RWPE2 (cell line): ENCODE data around the gene RAB11FIP5.

Experiments used
- ATAC-seq: fragments of 200-7000 bp; cut with Tn5 transposase; 3 replicates; pipeline ENCODE4 v1.9.1; 2021; ENCODE audit warnings: low read depth
- DNase-seq: peaks from one replicate; pipeline ENCODE4 v3.0.0-alpha.2; 2020; ENCODE audit warnings: low spot score
- H3K27ac ChIP-seq: fragments of 450-650 bp; 2 replicates; pipeline ENCODE4 v1.5.1; 2017; ENCODE audit warnings: mild to moderate bottlenecking; ENCODE audit not compliant: poor library complexity, severe bottlenecking
- H3K27me3 ChIP-seq: fragments of 250-450 bp; sonication (Bioruptor Pico); 2 replicates; pipeline ENCODE4 v1.5.1; 2021; ENCODE audit warnings: mild to moderate bottlenecking, moderate library complexity; ENCODE audit not compliant: insufficient read depth, poor library complexity, severe bottlenecking
- H3K36me3 ChIP-seq: fragments of 250-450 bp; sonication (Bioruptor Pico); 2 replicates; pipeline ENCODE4 v1.5.1; 2020; ENCODE audit warnings: low read depth, mild to moderate bottlenecking, moderate library complexity
- H3K4me1 ChIP-seq: fragments of 250-450 bp; sonication (Bioruptor Pico); 2 replicates; pipeline ENCODE4 v1.5.1; 2021; ENCODE audit warnings: mild to moderate bottlenecking, moderate library complexity; ENCODE audit not compliant: insufficient read depth, poor library complexity, severe bottlenecking
- H3K4me3 ChIP-seq: fragments of 250-450 bp; sonication (Bioruptor Pico); 2 replicates; pipeline ENCODE4 v1.5.1; 2021; ENCODE audit warnings: mild to moderate bottlenecking, moderate library complexity; ENCODE audit not compliant: severe bottlenecking
- H3K9me3 ChIP-seq: fragments of 250-450 bp; sonication (Bioruptor Pico); 2 replicates; pipeline ENCODE4 v1.5.1; 2021; ENCODE audit warnings: mild to moderate bottlenecking, moderate library complexity; ENCODE audit not compliant: severe bottlenecking
- CTCF ChIP-seq: fragments of 450-650 bp; IDR thresholded peaks from one replicate; pipeline ENCODE4 v1.5.1; 2017; ENCODE audit warnings: mild to moderate bottlenecking, moderate library complexity; ENCODE audit not compliant: poor library complexity, severe bottlenecking

RAB11FIP5 gene

GRCh38 chr2:73084971-73085370, 27.8 kb downstream of the RAB11FIP5 start:
- ATAC-seq (no peak), DNase-seq (no peak)
- peaks cover 8% of the 10 kb centered on the region for H3K4me1 ChIP-seq
- H3K9me3 ChIP-seq = no peaks in the 10 kb centered on the region
- peaks cover 32% of the 10 kb centered on the region for H3K36me3 ChIP-seq
- H3K4me3 ChIP-seq = no peak overlapping the region
- H3K27me3 ChIP-seq = no peaks in the 10 kb centered on the region
- no peak overlapping the region for H3K27ac ChIP-seq
- TF ChIP-seq CTCF = no peak

- no peak overlapping the region for H3K4me3 ChIP-seq
- H3K9me3 ChIP-seq = no peaks in the 10 kb centered on the region
- H3K36me3 ChIP-seq = peaks cover 32% of the 10 kb centered on the region
- no peak for TF ChIP-seq CTCF
- no peaks in the 10 kb centered on the region for H3K27me3 ChIP-seq
- H3K4me1 ChIP-seq = peaks cover 2% of the 10 kb centered on the region
- ATAC-seq (no peak), DNase-seq (no peak)
- no peak overlapping the region for H3K27ac ChIP-seq
Observed at GRCh38 chr2:73083886-73084800, 28.6 kb downstream of the RAB11FIP5 start.

- ATAC-seq = no peak
- Histone ChIP-seq H3K9me3 (no peaks in the 10 kb centered on the region), H3K36me3 (peaks cover 19% of the 10 kb centered on the region), H3K27me3 (no peaks in the 10 kb centered on the region), H3K4me1 (no peaks in the 10 kb centered on the region), H3K4me3 (no peak overlapping the region), H3K27ac (no peak overlapping the region)
- no peak for DNase-seq
- TF ChIP-seq CTCF = no peak
Observed at GRCh38 chr2:73082523-73083410, 30.0 kb downstream of the RAB11FIP5 start.

- DNase-seq = no peak
- H3K9me3 ChIP-seq = no peaks in the 10 kb centered on the region
- H3K4me1 ChIP-seq = no peaks in the 10 kb centered on the region
- no peak for ATAC-seq
- no peak overlapping the region for H3K27ac ChIP-seq
- H3K36me3 ChIP-seq = peaks cover 13% of the 10 kb centered on the region
- no peak for TF ChIP-seq CTCF
- no peak overlapping the region for H3K4me3 ChIP-seq
- no peaks in the 10 kb centered on the region for H3K27me3 ChIP-seq
Observed at GRCh38 chr2:73081181-73081671, 31.5 kb downstream of the RAB11FIP5 start.
